ENCODE measurements around the gene LRRC10.

DNA sequence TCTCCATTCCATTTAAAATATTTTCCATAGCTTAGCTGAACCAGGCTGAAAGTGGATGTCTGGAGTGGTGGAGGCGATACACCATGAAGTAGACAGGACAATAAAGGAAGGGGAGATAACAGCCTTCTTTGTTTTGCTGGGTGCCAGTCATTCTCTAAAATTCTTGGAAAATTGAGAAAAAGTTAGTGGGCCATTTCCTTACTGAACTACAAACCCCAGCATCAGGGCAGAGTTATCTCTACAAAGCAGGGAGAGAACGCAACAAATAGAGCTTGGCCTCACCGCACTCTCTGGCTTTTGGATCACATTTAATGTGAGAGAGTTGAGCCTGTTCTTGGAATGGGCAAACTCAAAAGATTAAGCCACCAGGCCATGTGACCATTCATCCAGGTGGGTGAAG lies 41.2 kb upstream of the LRRC10 start:
- TF ChIP-seq, protein P1, sequence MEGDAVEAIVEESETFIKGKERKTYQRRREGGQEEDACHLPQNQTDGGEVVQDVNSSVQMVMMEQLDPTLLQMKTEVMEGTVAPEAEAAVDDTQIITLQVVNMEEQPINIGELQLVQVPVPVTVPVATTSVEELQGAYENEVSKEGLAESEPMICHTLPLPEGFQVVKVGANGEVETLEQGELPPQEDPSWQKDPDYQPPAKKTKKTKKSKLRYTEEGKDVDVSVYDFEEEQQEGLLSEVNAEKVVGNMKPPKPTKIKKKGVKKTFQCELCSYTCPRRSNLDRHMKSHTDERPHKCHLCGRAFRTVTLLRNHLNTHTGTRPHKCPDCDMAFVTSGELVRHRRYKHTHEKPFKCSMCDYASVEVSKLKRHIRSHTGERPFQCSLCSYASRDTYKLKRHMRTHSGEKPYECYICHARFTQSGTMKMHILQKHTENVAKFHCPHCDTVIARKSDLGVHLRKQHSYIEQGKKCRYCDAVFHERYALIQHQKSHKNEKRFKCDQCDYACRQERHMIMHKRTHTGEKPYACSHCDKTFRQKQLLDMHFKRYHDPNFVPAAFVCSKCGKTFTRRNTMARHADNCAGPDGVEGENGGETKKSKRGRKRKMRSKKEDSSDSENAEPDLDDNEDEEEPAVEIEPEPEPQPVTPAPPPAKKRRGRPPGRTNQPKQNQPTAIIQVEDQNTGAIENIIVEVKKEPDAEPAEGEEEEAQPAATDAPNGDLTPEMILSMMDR (IDR thresholded peaks at IDR 0.05; ENCODE audit: low read length): no peak
- TF ChIP-seq EZH2 (IDR thresholded peaks at IDR 0.05; ENCODE audit: borderline replicate concordance, low read length): no peak

All from OCI-LY1 (cell line).